ENCODE results near the gene KCMF1. TPM values are rescaled to one million over a fixed set of nuclear protein-coding genes. Genes with fewer than 3 reads are reported as not detected.

KCMF1 gene
- total RNA-seq, 1 experiment from 2014 or later: 97.8 TPM

DNA sequence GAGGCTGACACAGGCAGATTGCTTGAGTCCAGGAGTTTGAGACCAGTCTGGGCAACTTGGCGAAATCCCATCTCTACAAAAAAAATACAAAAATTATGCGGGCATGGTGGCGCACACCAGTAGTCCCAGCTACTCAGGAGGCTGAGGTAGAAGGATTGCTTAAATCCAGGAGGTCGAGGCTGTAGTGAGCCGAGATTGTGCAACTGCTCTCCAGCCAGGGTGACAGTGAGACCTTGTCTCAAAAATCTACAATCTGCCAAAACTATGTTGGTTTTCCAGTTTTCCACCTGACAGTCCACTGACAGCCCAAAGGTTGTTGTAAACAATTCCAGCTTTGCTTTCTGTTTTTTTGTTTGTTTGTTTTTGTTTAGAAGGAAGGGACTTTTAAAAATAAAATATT is 51.3 kb downstream of the KCMF1 start:
- peaks cover 27% of the 10 kb centered on the region for H3K4me1 ChIP-seq (replicated peaks; ENCODE audit: insufficient read depth)
- no TSS peak for BruUV-seq (replicated peaks)
- CTCF ChIA-PET: no interaction called here

DNA sequence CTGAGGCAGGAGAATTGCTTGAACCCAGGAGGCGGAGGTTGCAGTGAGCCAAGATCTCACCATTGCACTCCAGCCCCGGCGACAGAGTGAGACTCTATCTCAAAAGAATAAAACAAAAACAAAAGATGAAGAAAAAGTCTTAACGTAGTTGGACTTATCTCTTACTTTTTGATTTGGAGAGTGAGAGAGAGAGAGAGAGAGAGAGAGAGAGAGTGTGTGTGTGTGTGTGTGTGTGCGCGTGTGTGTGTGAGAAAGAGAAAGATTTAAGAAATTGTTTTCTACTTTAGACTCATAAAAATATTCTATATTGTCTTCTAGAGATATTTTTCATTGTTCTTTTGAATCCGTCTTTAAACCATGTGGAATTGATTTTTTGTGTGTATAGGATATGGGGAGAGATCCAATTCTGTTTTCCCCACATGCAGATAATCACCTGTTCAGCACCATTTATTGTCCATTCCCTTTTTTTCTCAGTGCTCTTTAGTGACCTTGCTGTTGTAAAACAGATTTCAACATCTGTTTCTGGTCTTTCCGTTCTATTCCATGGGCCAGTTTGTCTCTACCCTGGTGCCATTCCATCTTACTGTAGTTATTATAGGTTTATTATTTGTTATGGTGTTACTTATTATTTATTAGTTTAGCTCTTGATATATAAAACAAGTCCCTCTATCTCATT is 53.5 kb downstream of the KCMF1 start:
- TF ChIP-seq, protein P1, sequence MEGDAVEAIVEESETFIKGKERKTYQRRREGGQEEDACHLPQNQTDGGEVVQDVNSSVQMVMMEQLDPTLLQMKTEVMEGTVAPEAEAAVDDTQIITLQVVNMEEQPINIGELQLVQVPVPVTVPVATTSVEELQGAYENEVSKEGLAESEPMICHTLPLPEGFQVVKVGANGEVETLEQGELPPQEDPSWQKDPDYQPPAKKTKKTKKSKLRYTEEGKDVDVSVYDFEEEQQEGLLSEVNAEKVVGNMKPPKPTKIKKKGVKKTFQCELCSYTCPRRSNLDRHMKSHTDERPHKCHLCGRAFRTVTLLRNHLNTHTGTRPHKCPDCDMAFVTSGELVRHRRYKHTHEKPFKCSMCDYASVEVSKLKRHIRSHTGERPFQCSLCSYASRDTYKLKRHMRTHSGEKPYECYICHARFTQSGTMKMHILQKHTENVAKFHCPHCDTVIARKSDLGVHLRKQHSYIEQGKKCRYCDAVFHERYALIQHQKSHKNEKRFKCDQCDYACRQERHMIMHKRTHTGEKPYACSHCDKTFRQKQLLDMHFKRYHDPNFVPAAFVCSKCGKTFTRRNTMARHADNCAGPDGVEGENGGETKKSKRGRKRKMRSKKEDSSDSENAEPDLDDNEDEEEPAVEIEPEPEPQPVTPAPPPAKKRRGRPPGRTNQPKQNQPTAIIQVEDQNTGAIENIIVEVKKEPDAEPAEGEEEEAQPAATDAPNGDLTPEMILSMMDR (conservative IDR thresholded peaks at IDR 0.05): no peak
- no peak for TF ChIP-seq EZH2 (IDR thresholded peaks at IDR 0.05; ENCODE audit: low read depth)
- Histone ChIP-seq H3K36me3 (ENCODE audit: low read depth) (peaks cover 5% of the 10 kb centered on the region; the same call in 1 of the 2 replicates), H3K4me2 (no peak overlapping the region), H2AFZ (no peak overlapping the region), H3F3A (ENCODE audit: insufficient read depth, low read depth) (peaks cover 16% of the 10 kb centered on the region), H3K79me2 (ENCODE audit: low read depth) (peaks cover 91% of the 10 kb centered on the region), H3K27me3 (ENCODE audit: insufficient read depth, low read depth) (no peaks in the 10 kb centered on the region), H3K9me2 (ENCODE audit: insufficient read depth) (no peaks in the 10 kb centered on the region), H4K20me1 (ENCODE audit: insufficient read depth) (peaks cover 38% of the 10 kb centered on the region), H3K9me3 (ENCODE audit: insufficient read depth, low read depth) (no peaks in the 10 kb centered on the region), H3K4me3 (no peak overlapping the region), H3K27ac (no peak overlapping the region), H3K4me1 (replicated peaks; ENCODE audit: insufficient read depth) (peaks cover 5% of the 10 kb centered on the region; the same call in 1 of the 2 replicates)
- ChIA-PET CTCF (no interaction called here), POLR2A (ENCODE audit: unreplicated experiment) (no interaction called here)
- intact Hi-C loops (cut with micrococcal nuclease; ENCODE audit: unreplicated experiment): no loop called here
- no TSS peak for BruUV-seq (replicated peaks)
- no peak for DNase-seq

More for the DNA sequence above, 51.3 kb downstream of the KCMF1 start:
- Histone ChIP-seq H3K4me2 (no peak overlapping the region), H3K9me2 (ENCODE audit: insufficient read depth) (no peaks in the 10 kb centered on the region), H3K27me3 (ENCODE audit: insufficient read depth, low read depth) (no peaks in the 10 kb centered on the region), H4K20me1 (ENCODE audit: insufficient read depth) (peaks cover 54% of the 10 kb centered on the region), H3K4me3 (no peak overlapping the region), H3K27ac (no peak overlapping the region), H3K9me3 (ENCODE audit: insufficient read depth, low read depth) (no peaks in the 10 kb centered on the region), H3K79me2 (ENCODE audit: low read depth) (peaks cover 95% of the 10 kb centered on the region), H3K36me3 (ENCODE audit: low read depth) (no peaks in the 10 kb centered on the region; the same call in 1 of the 2 replicates), H3F3A (ENCODE audit: insufficient read depth, low read depth) (peaks cover 38% of the 10 kb centered on the region), H2AFZ (no peak overlapping the region)
- TF ChIP-seq, protein P1 (conservative IDR thresholded peaks at IDR 0.05): no peak
- no peak for TF ChIP-seq EZH2 (IDR thresholded peaks at IDR 0.05; ENCODE audit: low read depth)
- intact Hi-C loops (cut with micrococcal nuclease; ENCODE audit: unreplicated experiment): no loop called here
- DNase-seq: no peak
- POLR2A ChIA-PET (ENCODE audit: unreplicated experiment): no interaction called here

DNA sequence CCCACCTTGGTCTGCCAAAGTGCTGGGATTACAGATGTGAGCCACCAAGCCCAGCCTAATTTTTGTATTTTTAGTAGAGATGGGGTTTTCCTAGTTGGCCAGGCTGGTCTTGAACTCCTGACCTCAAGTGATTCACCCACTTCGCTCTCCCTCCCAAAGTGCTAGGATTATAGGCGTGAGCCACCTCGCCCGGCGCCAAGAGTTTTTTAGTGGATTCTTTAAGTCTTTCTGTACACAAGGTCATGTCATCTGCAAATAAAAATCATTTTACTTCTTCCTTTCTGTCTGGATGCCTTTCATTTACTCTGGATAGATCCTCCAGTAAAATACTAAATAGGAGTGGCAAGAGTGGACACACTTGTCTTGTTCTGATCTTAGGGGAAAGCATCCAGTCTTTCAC is 61.7 kb downstream of the KCMF1 start:
- peaks cover 41% of the 10 kb centered on the region for H3K79me2 ChIP-seq (ENCODE audit: low read depth)
- BruUV-seq (replicated peaks): no TSS peak
- H3K9me3 ChIP-seq (ENCODE audit: insufficient read depth, low read depth): no peaks in the 10 kb centered on the region
- H3K27ac ChIP-seq: no peak overlapping the region
- DNase-seq: no peak
- H3F3A ChIP-seq (ENCODE audit: insufficient read depth, low read depth): peaks cover 22% of the 10 kb centered on the region
- H3K4me3 ChIP-seq: no peak overlapping the region
- peaks cover 17% of the 10 kb centered on the region for H4K20me1 ChIP-seq (ENCODE audit: insufficient read depth)
- H3K27me3 ChIP-seq (ENCODE audit: insufficient read depth, low read depth): no peaks in the 10 kb centered on the region
- no peak overlapping the region for H3K4me2 ChIP-seq
- no peak for TF ChIP-seq EZH2 (IDR thresholded peaks at IDR 0.05; ENCODE audit: low read depth)
- TF ChIP-seq, protein P1 (conservative IDR thresholded peaks at IDR 0.05): no peak
- H3K4me1 ChIP-seq (replicated peaks; ENCODE audit: insufficient read depth): no peaks in the 10 kb centered on the region
- POLR2A ChIA-PET (ENCODE audit: unreplicated experiment): no interaction called here
- no peaks in the 10 kb centered on the region for H3K9me2 ChIP-seq (ENCODE audit: insufficient read depth)
- CTCF ChIA-PET: no interaction called here
- peaks cover 43% of the 10 kb centered on the region; the same call in 1 of the 2 replicates for H3K36me3 ChIP-seq (ENCODE audit: low read depth)
- H2AFZ ChIP-seq: no peak overlapping the region
- intact Hi-C loops (cut with micrococcal nuclease; ENCODE audit: unreplicated experiment): no loop called here
